ENCODE data around the gene SLC6A13. TPM values are rescaled to one million over a fixed set of nuclear protein-coding genes. Genes with fewer than 3 reads are reported as not detected.

SLC6A13 gene
- total and polyA plus RNA-seq, 2 donors (not counting 3 experiments of a cell fraction or from before 2014, with no cell fraction given), result 0.14 TPM; not detected in 1

DNA sequence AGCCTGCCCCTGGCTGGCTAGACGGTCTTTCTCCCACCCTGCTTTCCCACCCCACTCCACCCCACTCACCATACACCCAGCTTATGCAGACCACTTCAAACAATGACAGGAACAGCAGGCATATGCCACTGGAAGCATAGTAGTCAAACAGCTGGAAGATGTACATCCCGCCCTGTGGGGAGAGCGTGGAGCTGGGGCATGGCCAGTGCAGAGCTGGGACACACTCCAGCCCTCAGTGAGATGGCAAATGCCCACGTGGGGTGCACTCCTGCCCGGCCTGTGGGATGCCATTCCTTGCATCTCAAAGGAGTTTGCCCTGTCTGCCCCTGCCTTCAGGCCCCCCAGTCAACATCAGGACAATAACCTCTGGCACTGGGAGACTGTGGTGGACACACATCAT, 67.5 kb downstream of the SLC6A13 start:
- TF ChIP-seq MYC (IDR thresholded peaks at IDR 0.05; ENCODE audit: low read depth, low read length), result no peak
- dilution Hi-C loops (cut with MboI; ENCODE audit: extremely low pct_ligation_motif_present, low sequenced_read_pairs) (no loop called here), intact Hi-C loops (cut with micrococcal nuclease) (no loop called here)
- Histone ChIP-seq H3K27ac (ENCODE audit: insufficient read depth, low read depth, low read length) (no peak overlapping the region), H3K4me1 (ENCODE audit: control insufficient read depth, extremely low read depth, insufficient read depth, low read length) (no peaks in the 10 kb centered on the region), H3K9me3 (replicated peaks; ENCODE audit: control insufficient read depth, insufficient read depth, low read length) (no peaks in the 10 kb centered on the region), H3K4me3 (replicated peaks in 1 of 3; ENCODE audit: insufficient read depth in 1 of 3, low read depth in 1 of 3, low read length in 3 of 3) (no peak overlapping the region), H3K27me3 (ENCODE audit: control insufficient read depth in 2 of 2, insufficient read depth in 2 of 2, low read length in 2 of 2) (no peaks in the 10 kb centered on the region), H3K9ac (replicated peaks; ENCODE audit: extremely low read depth, insufficient read depth, low read length) (no peak overlapping the region), H2AFZ (ENCODE audit: low read depth, low read length) (no peak overlapping the region), H3K9me1 (replicated peaks; ENCODE audit: control insufficient read depth, extremely low read depth, insufficient read depth, low read length) (no peaks in the 10 kb centered on the region), H3K79me2 (ENCODE audit: control insufficient read depth, insufficient read depth, low read length) (no peaks in the 10 kb centered on the region), H4K20me1 (replicated peaks; ENCODE audit: control insufficient read depth, extremely low read depth, insufficient read depth, low read length) (no peaks in the 10 kb centered on the region), H3K36me3 (ENCODE audit: control insufficient read depth in 2 of 2, extremely low read depth in 1 of 2, insufficient read depth in 2 of 2, low read length in 2 of 2) (no peaks in the 10 kb centered on the region), H3K4me2 (ENCODE audit: insufficient read depth, low read length) (no peak overlapping the region)
- ChIA-PET POLR2A (no interaction called here), CTCF (no interaction called here)
- FAIRE-seq, result no peak
- no peak for DNase-seq (ENCODE audit: low read depth, low spot score)
- no TSS peak for BruUV-seq (replicated peaks)

GRCh38 chr12:194276-194675, 68.4 kb downstream of the SLC6A13 start:
- dilution Hi-C loops (cut with MboI; ENCODE audit: extremely low pct_ligation_motif_present, low sequenced_read_pairs), result no loop called here
- CTCF ChIA-PET, result no interaction called here
- no peaks in the 10 kb centered on the region for H4K20me1 ChIP-seq (replicated peaks; ENCODE audit: control insufficient read depth, extremely low read depth, insufficient read depth, low read length)

More at GRCh38 chr12:194276-194675, 68.4 kb downstream of the SLC6A13 start:
- Histone ChIP-seq H3K4me1 (ENCODE audit: control insufficient read depth, extremely low read depth, insufficient read depth, low read length) (no peaks in the 10 kb centered on the region), H3K4me2 (ENCODE audit: insufficient read depth, low read length) (no peak overlapping the region), H3K36me3 (ENCODE audit: control insufficient read depth in 2 of 2, extremely low read depth in 1 of 2, insufficient read depth in 2 of 2, low read length in 2 of 2) (no peaks in the 10 kb centered on the region), H3K9ac (replicated peaks; ENCODE audit: extremely low read depth, insufficient read depth, low read length) (no peak overlapping the region), H3K27me3 (ENCODE audit: control insufficient read depth in 2 of 2, insufficient read depth in 2 of 2, low read length in 2 of 2) (no peaks in the 10 kb centered on the region), H2AFZ (ENCODE audit: low read depth, low read length) (no peak overlapping the region), H3K9me1 (replicated peaks; ENCODE audit: control insufficient read depth, extremely low read depth, insufficient read depth, low read length) (no peaks in the 10 kb centered on the region), H3K9me3 (replicated peaks; ENCODE audit: control insufficient read depth, insufficient read depth, low read length) (no peaks in the 10 kb centered on the region), H3K27ac (ENCODE audit: insufficient read depth, low read depth, low read length) (no peak overlapping the region), H3K4me3 (replicated peaks in 1 of 3; ENCODE audit: insufficient read depth in 1 of 3, low read depth in 1 of 3, low read length in 3 of 3) (no peak overlapping the region), H3K79me2 (ENCODE audit: control insufficient read depth, insufficient read depth, low read length) (no peaks in the 10 kb centered on the region)
- POLR2A ChIA-PET, result no interaction called here
- FAIRE-seq (no peak), DNase-seq (ENCODE audit: low read depth, low spot score) (no peak)
- BruUV-seq (replicated peaks), result no TSS peak
- TF ChIP-seq GATA2 (IDR thresholded peaks at IDR 0.05; ENCODE audit: insufficient read depth, insufficient read length, low read depth, low read length) (no peak), MYC (IDR thresholded peaks at IDR 0.05; ENCODE audit: low read depth, low read length) (no peak), MAX (IDR thresholded peaks at IDR 0.05; ENCODE audit: insufficient read depth, insufficient read length) (no peak), EZH2 (IDR thresholded peaks at IDR 0.05; ENCODE audit: borderline replicate concordance, low read depth, low read length, severe bottlenecking) (no peak), FOS (IDR thresholded peaks at IDR 0.05; ENCODE audit: borderline replicate concordance, insufficient read depth, low read length) (no peak), POLR2AphosphoS5 (IDR thresholded peaks at IDR 0.05; ENCODE audit: insufficient read depth, low read depth, low read length) (no peak), JUN (IDR thresholded peaks at IDR 0.05; ENCODE audit: borderline replicate concordance, insufficient read depth, insufficient read length, low read depth) (no peak), POLR2A (IDR thresholded peaks at IDR 0.05; ENCODE audit: low read depth, low read length) (no peak)
- TF ChIP-seq, protein P1, sequence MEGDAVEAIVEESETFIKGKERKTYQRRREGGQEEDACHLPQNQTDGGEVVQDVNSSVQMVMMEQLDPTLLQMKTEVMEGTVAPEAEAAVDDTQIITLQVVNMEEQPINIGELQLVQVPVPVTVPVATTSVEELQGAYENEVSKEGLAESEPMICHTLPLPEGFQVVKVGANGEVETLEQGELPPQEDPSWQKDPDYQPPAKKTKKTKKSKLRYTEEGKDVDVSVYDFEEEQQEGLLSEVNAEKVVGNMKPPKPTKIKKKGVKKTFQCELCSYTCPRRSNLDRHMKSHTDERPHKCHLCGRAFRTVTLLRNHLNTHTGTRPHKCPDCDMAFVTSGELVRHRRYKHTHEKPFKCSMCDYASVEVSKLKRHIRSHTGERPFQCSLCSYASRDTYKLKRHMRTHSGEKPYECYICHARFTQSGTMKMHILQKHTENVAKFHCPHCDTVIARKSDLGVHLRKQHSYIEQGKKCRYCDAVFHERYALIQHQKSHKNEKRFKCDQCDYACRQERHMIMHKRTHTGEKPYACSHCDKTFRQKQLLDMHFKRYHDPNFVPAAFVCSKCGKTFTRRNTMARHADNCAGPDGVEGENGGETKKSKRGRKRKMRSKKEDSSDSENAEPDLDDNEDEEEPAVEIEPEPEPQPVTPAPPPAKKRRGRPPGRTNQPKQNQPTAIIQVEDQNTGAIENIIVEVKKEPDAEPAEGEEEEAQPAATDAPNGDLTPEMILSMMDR (IDR thresholded peaks at IDR 0.05; ENCODE audit: extremely low read depth in 1 of 2, insufficient read depth in 1 of 2, low read depth in 1 of 2, low read length in 2 of 2), result no peak
- intact Hi-C loops (cut with micrococcal nuclease), result no loop called here

All from endothelial cell of umbilical vein (primary cell).